Hepatic stellate cell (primary cell): ENCODE results near the gene KRTDAP.

Experiments
- DNase-seq: peaks from one replicate; pipeline ENCODE4 v3.0.0; 2011; ENCODE audit warnings: low spot score

Gene KRTDAP

GRCh38 chr19:35512831-35513627 is 22.8 kb upstream of the KRTDAP start:
- DNase-seq = no peak

GRCh38 chr19:35511337-35511736 is 21.1 kb upstream of the KRTDAP start:
- DNase-seq = no peak

GRCh38 chr19:35510626-35510964 is 20.3 kb upstream of the KRTDAP start:
- DNase-seq = no peak

- DNase-seq = peak; percentile 79
Observed at GRCh38 chr19:35509861-35510625, 19.8 kb upstream of the KRTDAP start.

DNA sequence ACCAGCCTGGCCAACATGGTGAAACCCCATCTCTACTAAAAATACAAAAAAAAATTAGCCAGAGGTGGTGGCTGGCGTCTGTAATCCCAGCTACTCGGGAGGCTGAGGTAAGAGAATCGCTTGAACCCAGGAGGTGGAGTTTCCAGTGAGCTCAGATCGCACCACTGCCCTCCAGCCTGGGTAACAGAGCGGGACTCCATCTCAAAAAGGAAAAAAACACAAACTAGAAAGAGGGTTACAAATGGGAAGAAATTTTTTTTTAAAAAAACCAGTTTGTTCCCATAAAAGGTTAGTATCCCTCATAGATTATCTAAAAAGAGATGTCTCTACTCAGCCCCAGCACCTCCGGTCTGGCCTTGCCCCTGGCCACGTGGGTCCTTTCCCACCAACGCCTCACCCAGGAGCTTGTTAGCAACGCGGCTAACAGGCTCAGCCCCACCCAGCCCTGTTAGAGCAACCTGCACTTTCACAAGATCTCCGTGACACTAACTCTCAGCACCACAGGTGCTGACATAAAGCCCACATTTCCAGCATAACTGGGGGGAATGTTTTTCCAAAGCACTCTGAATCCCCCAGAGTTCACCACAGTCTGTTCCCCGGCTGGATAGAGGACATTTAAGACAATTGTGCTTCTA is 18.9 kb upstream of the KRTDAP start:
- no peak for DNase-seq

GRCh38 chr19:35508129-35508528 is 17.9 kb upstream of the KRTDAP start:
- DNase-seq = no peak

GRCh38 chr19:35507561-35507960 is 17.3 kb upstream of the KRTDAP start:
- DNase-seq = no peak

GRCh38 chr19:35506011-35506410 is 15.7 kb upstream of the KRTDAP start:
- no peak for DNase-seq

DNA sequence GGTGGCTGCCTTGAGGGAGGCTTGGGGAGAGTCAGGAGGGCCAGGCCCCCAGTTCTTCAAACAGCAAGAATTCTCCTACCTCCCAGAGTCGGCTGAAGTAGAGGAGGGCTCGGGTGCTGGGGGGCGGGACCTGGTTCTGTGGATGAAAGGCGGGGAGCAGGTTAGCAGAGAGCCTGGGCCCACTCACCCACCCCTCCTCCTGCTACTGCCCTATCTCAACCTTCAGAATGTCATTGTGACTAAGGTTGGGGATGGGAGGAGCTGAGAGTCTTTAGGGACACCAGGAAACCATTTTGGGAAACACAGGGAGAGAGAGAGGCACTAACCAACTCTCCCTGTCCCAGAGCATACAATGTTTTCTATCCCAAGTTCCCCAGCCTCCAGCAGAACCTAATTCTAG is 12.5 kb upstream of the KRTDAP start:
- DNase-seq = no peak

DNA sequence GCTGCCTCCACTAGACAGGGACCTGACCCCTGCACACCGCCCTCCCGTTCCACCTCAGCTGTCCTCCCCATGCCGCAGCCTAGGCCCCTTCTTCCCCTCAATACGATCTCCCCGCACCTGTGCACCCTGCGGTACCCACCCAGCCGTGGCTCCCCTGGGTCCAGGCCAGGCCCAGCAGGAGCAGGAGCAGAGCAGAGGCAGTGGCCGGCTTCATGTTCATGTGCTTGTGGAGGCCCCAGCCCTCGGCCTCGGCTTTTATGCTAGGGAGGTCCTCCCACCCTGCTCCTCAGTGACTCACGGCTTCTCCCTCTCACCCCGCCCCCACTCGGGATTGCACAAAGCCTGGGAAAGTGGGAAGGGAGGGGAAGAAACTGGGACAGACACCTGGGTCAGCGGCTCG is 11.4 kb upstream of the KRTDAP start:
- DNase-seq = no peak

DNA sequence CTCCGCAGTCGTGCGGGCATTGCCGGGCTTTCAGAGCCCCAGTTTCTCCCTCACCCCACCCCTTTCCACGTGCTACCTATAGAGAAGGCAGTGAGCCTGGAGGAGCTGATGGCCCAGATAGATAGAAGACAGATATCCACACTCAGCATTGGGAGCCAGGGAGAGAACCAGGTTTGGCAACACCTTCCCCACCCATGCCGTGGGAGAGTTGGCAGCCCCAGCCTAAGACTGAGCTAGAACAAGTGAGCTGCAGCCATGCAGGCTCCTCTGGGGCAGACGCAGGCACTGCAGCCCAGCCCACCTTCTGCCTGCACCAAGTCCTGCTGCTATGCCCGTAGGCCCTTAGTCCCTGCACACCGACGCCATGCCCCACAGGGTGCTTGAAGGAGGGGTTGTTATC is 10.3 kb upstream of the KRTDAP start:
- DNase-seq = no peak

DNA sequence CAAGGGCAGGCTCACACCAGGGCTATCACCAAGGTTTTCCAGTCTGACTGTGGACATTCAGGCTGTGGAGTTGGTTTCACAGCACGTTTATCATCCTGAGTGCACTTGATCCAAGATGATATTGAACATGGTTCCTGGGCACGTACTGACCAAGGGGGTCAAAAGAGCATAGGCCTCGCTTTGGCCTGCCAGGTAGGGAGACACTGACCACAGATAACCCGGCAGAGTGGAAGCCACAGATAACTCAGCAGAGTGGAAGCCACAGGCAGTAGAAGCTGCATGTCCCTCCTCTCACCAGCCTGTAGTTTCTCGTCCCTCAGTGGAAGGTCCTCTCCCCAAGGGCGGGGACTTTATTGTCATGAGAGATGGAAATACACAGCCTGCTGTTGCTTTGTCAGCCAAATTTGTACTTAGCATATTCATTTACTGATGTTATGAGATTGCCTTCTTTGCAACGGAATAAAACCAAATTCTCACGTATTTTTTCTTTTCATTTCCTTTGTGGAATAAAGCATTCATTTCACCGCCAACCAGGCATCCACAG is 8.8 kb upstream of the KRTDAP start:
- no peak for DNase-seq

DNA sequence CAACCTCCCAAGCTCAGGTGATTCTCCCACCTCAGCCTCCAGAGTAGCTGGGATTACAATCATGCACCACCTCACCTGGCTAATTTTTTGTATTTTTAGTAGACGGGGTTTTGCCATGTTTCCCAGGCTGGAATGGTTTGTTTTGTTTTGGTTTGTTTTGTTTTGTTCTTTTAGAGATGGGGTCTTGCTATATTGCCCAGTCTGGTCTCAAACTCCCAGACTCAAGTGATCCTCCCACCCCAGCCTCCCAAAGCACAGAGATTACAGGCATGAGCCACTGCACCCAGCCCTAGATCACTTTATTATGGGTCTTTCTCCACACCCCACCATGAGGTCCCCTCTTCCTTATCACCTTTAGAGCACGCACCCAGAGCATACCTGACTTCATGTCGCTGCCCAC is 8.0 kb upstream of the KRTDAP start:
- no peak for DNase-seq

DNA sequence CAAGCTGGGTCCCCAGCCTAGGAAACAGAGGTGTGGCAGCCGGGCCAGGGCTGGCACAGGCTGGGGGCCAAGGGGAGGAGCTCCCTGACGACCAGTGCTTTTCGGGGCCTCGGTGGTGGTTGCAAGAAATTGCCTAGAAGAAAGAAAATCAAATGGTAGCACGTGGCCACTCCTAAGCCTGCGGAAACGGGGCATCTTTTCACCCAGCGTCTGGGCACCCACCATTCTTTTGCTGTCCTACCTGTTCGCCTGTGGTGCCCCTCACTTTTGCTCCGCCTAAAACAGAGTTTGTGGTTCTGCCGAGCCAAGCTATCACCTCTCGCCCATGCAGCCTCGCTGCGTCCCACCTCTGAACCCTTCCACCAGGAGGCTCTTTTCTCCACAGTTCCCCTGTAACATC is 7.1 kb upstream of the KRTDAP start:
- no peak for DNase-seq

DNA sequence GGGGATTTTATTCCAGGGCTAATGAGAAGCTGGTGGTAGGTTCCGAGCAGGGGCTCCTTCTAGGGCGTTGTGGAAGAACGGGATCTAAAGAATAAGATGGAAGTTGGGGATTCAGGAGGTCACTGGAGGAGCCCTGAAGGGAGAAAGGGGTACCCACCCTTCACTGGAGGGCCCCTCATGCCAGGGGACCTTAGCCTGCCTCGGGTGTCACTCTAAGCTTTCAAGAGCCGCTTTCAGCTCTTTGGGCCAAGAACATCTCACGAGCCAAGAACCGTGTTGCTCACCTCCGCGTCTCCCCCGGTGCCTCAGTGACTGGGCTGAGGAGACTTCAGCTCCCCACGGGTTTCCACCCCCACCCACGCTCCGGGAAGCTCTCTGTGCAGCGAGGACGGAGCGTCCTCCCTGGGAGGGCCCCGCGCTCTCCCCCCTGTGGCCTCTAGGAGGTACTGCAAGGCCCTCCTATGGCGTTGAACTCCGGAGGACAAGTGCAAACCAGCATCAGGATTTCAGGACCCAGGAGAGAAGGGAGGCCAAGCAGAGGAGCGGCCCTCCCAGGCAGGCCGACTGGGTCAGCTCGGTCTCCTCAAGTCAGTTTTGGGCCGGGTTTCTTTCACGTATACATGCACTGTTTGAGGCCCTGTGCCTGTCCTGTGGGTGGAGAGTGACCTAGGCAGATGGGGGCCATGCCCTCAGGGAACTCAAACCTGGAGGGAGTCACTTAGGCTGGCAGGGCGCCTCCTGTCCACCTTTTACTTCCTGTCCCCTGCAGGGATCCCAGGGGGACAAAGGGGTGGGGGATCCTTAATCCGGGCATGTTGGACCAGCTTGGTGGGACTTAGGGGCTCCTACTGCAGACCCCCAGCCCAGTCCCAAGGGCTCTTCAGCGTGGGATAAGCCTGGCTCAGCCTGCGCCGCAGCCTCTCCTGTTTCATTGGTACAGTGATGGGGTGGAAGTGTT is 5.1 kb upstream of the KRTDAP start:
- peak; percentile 91 for DNase-seq

DNA sequence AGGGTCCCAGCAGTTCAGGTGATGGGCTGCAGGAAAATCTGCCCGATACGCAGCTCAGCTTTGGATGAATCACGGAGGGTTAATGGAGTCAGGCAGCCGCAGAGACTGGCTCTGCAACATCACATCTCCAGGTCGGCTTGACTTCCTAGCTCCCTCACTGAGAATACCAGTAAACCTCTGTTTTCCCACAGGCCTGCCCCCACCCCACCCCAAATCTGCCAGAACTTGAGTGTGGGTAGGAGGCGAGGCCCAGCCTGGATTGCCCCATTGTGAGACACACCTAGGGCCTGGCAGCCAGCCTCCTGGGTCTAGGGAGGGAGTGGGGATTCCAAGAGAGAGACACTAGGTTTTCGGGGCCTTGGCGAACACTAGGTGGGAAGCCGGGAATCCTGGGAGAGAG is 3.7 kb upstream of the KRTDAP start:
- no peak for DNase-seq

DNA sequence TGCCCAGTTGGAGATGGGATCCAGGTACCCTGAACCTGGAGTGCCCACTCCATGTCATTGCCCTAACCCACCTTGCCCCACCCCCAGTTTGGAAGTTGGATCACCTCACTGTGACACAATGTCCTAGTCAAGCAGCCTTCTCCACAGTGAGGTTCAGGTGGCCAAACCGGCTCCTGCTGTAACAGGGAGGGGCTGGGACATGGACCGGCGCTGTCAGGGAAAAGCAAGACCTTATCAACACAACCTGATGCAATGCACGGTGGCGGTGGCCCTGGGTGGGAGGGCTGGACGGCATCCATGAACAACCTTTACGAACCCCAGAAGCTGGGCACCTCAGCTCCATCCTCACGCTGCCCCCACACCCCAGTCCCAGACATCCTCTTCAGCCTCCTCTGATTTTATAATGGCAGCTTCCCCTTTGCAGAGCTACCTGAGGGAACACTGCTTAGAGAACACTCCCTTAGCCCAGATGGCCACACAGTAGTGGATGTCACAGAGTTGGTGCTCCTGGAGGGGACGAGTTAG is 1.6 kb upstream of the KRTDAP start:
- no peak for DNase-seq

GRCh38 chr19:35488677-35489076 is 1.6 kb downstream of the KRTDAP start:
- DNase-seq = no peak

DNA sequence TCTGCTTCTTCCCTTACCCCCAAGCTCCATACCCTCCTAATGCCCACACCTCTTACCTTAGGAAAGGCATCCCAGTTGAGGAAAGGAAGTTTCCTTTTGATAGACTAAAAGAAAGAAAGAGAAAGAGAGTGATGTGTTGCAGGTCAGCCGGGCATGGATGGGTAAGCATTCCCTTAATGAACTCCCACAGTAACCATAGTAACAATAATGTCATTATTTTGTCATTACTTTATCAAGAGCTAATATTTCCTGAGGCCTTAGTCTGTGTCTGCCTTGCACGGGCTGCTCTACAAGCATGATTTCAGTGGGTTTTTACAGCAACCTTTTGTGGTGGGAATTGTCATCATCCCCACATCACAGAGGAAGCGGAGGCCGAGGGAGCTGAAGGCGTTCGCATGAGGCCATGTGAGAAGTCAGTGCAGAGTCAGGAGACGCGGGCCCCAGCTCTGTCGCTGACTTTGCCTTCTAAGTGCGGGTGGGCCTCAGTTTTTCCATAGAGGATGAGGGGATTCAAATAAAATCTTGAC is 2.5 kb downstream of the KRTDAP start:
- no peak for DNase-seq

GRCh38 chr19:35486268-35486708 is 4.0 kb downstream of the KRTDAP start:
- DNase-seq = no peak
